OCI-LY7 (cell line): ENCODE data around the gene SYCP2.

Experiments
- CTCF ChIP-seq: fragments of 200-600 bp; sonication (generic); conservative IDR thresholded peaks from 2 replicates; pipeline ENCODE4 v1.5.1; 2014; ENCODE audit warnings: mild to moderate bottlenecking, antibody characterized with exemption, low read length, moderate library complexity, mixed read lengths
- EZH2phosphoT487 ChIP-seq: fragments of 200-600 bp; sonication (generic); IDR thresholded peaks from 2 replicates; pipeline ENCODE4 v1.6.1; 2018; ENCODE audit warnings: low read depth, borderline replicate concordance, mild to moderate bottlenecking, mixed run types, antibody characterized with exemption, low read length, moderate library complexity, mixed read lengths

GRCh38 chr20:59947376-59947775 lies 13.9 kb upstream of the SYCP2 start:
- TF ChIP-seq CTCF (no peak), EZH2phosphoT487 (no peak)
